K562 (cell line): ENCODE measurements around the gene ANKRD16. TPM values are rescaled to one million over a fixed set of nuclear protein-coding genes. Genes with fewer than 3 reads are reported as not detected.
A peak's percentile ranks its signal among the peaks of the same experiment; 100 is the strongest.

Experiments used
- ATF7 ChIP-seq: fragments of 450-650 bp; IDR thresholded peaks from 2 replicates; pipeline ENCODE4 v1.7.1; 2014; ENCODE audit warnings: mild to moderate bottlenecking, moderate library complexity
- BRCA1 ChIP-seq, 2 experiments: fragments of 450-650 bp in 1 of 2; sonication (generic) in 1 of 2; formaldehyde crosslinking in 1 of 2; IDR thresholded peaks; 2 replicates each; pipeline versions ENCODE4 v1.5.0 to v1.6.1; 2017 to 2020; ENCODE audit warnings: mild to moderate bottlenecking in 1 of 2, missing genetic modification reagents in 1 of 2
- DPF2 ChIP-seq: fragments of 450-650 bp; IDR thresholded peaks from 2 replicates; pipeline ENCODE4 v1.6.1; 2016
- HNRNPK ChIP-seq: fragments of 200-400 bp; formaldehyde crosslinking; IDR thresholded peaks from one replicate; pipeline ENCODE4 v1.6.1; 2018; ENCODE audit warnings: mild to moderate bottlenecking, low read depth, low read length; ENCODE audit not compliant: poor library complexity, severe bottlenecking
- KAT7 ChIP-seq: sonication (generic); formaldehyde crosslinking; IDR thresholded peaks from 2 replicates; pipeline ENCODE4 v1.8.0; 2022; ENCODE audit warnings: missing genetic modification reagents, mild to moderate bottlenecking, borderline replicate concordance
- MCM7 ChIP-seq, 2 experiments: fragments of 450-650 bp; IDR thresholded peaks; 2 replicates each; pipeline ENCODE4 v1.6.1; 2016 to 2018
- NR3C1 ChIP-seq: sonication (generic); formaldehyde crosslinking; IDR thresholded peaks from 2 replicates; pipeline ENCODE4 v1.8.1; 2022; ENCODE audit warnings: missing genetic modification reagents
- PATZ1 ChIP-seq: fragments of 250-450 bp; sonication (Bioruptor Pico); IDR thresholded peaks from 2 replicates; pipeline ENCODE4 v1.5.0; 2020; ENCODE audit warnings: mild to moderate bottlenecking, borderline replicate concordance
- RERE ChIP-seq: sonication (generic); formaldehyde crosslinking; IDR thresholded peaks from 2 replicates; pipeline ENCODE4 v1.8.0; 2023; ENCODE audit warnings: missing genetic modification reagents, mild to moderate bottlenecking, borderline replicate concordance
- SUPT5H ChIP-seq: fragments of 450-650 bp; IDR thresholded peaks from 2 replicates; pipeline ENCODE4 v1.6.1; 2016
- ZBTB17 ChIP-seq: fragments of 450-650 bp; formaldehyde crosslinking; IDR thresholded peaks from 2 replicates; pipeline ENCODE4 v1.4.0; 2020; ENCODE audit warnings: mild to moderate bottlenecking
- ZBTB7A ChIP-seq: IDR thresholded peaks from 2 replicates; pipeline ENCODE4 v1.6.1; 2011; ENCODE audit warnings: low read depth, mild to moderate bottlenecking, low read length, moderate library complexity, borderline replicate concordance; ENCODE audit not compliant: control insufficient read depth
- ZFX ChIP-seq: sonication (generic); formaldehyde crosslinking; IDR thresholded peaks from 2 replicates; pipeline ENCODE4 v1.8.0; 2022; ENCODE audit warnings: mild to moderate bottlenecking, missing genetic modification reagents, moderate library complexity
- ZNF316 ChIP-seq: fragments of 450-650 bp; IDR thresholded peaks from 2 replicates; pipeline ENCODE4 v1.6.1; 2016
- ZNF699 ChIP-seq: fragments of 250-450 bp; sonication (Bioruptor Pico); IDR thresholded peaks from 2 replicates; pipeline ENCODE4 v1.8.0; 2021; ENCODE audit warnings: mild to moderate bottlenecking, moderate library complexity; ENCODE audit not compliant: insufficient replicate concordance
- polyA plus RNA-seq, 8 experiments: library from polyadenylated mRNA; depleted of rRNA in 4 of 8; stranded (reverse) in 5 of 8; unstranded in 3 of 8; fragments of >200 nt; fragmentation: Nextera tagmentation in 2 of 8; fragmentation: Illumina TruSeq in 1 of 8; extraction: Ambion mirVana in 2 of 8; extraction: Trizol in 1 of 8; gene quantifications; 2 replicates each; pipeline versions ENCODE4 v1.2.1 to v1.2.3, GENCODE V29; 2011 to 2014; ENCODE audit warnings: inconsistent platforms in 1 of 8, missing spikeins in 1 of 8
- total RNA-seq, 7 experiments: library from RNA; depleted of rRNA in 6 of 7; stranded (reverse); fragments of >200 nt in 6 of 7; fragmentation: Illumina TruSeq in 2 of 7; extraction: Trizol in 2 of 7; gene quantifications; 2 replicates each; pipeline versions ENCODE4 v1.2.1 to v1.2.3, GENCODE V29; 2011 to 2021; ENCODE audit warnings: low replicate concordance in 1 of 7
- TF ChIP-seq, protein P1 (sequence below), 2 experiments: IDR thresholded peaks in 1 of 2; conservative IDR thresholded peaks in 1 of 2; 2 replicates each; pipeline ENCODE4 v1.6.1; 2016; ENCODE audit warnings: low read depth in 2 of 2, mild to moderate bottlenecking in 1 of 2, missing compliant biosample characterization in 1 of 2, missing genetic modification characterization in 1 of 2, moderate library complexity in 1 of 2
- TF ChIP-seq, protein P2 (sequence below): sonication (generic); formaldehyde crosslinking; IDR thresholded peaks from 2 replicates; pipeline ENCODE4 v1.8.0; 2023; ENCODE audit warnings: mild to moderate bottlenecking, missing genetic modification reagents

ANKRD16 gene
- total and polyA plus RNA-seq, 9 of the 15 experiments (the other 6 are each of a cell fraction or from before 2014, with no cell fraction given): 1.5 to 16.0 (median 9.5) TPM

- TF ChIP-seq, protein P1, sequence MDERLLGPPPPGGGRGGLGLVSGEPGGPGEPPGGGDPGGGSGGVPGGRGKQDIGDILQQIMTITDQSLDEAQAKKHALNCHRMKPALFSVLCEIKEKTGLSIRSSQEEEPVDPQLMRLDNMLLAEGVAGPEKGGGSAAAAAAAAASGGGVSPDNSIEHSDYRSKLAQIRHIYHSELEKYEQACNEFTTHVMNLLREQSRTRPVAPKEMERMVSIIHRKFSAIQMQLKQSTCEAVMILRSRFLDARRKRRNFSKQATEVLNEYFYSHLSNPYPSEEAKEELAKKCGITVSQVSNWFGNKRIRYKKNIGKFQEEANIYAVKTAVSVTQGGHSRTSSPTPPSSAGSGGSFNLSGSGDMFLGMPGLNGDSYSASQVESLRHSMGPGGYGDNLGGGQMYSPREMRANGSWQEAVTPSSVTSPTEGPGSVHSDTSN (CRISPR knock-in tag; IDR thresholded peaks at IDR 0.05; ENCODE audit: low read depth): no peak
- TF ChIP-seq, protein P1 (tag; conservative IDR thresholded peaks at IDR 0.05; ENCODE audit: low read depth): no peak
- no peak for TF ChIP-seq ZBTB7A
- no peak for TF ChIP-seq NR3C1 (CRISPR knock-in tag)
- TF ChIP-seq HNRNPK: no peak
- TF ChIP-seq ATF7: no peak
- TF ChIP-seq ZBTB17 (CRISPR knock-in tag): no peak
- TF ChIP-seq PATZ1 (CRISPR knock-in tag): no peak
- no peak for TF ChIP-seq DPF2
- TF ChIP-seq KAT7 (CRISPR knock-in tag): no peak
- TF ChIP-seq, protein P2, sequence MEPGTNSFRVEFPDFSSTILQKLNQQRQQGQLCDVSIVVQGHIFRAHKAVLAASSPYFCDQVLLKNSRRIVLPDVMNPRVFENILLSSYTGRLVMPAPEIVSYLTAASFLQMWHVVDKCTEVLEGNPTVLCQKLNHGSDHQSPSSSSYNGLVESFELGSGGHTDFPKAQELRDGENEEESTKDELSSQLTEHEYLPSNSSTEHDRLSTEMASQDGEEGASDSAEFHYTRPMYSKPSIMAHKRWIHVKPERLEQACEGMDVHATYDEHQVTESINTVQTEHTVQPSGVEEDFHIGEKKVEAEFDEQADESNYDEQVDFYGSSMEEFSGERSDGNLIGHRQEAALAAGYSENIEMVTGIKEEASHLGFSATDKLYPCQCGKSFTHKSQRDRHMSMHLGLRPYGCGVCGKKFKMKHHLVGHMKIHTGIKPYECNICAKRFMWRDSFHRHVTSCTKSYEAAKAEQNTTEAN (CRISPR knock-in tag): no peak
- no peak for TF ChIP-seq RERE (CRISPR knock-in tag)
- no peak for TF ChIP-seq SUPT5H
- no peak for TF ChIP-seq BRCA1 (IDR thresholded peaks at IDR 0.05)
- TF ChIP-seq BRCA1 (CRISPR knock-in tag; IDR thresholded peaks at IDR 0.05): no peak
- no peak for TF ChIP-seq ZNF316
- no peak for TF ChIP-seq MCM7 (IDR thresholded peaks at IDR 0.05)
- TF ChIP-seq ZNF699: no peak
- 0 out of 2 replicates have a peak, but pooled peaks have one; percentile 19 for TF ChIP-seq ZFX (CRISPR knock-in tag)
These were observed 16.1 kb downstream of the ANKRD16 start (continued) for GRCh38 chr10:5873515-5873995.
